HL-60 (cell line): ENCODE results near the gene CRY2.
"Not testable (repeated sequence)": the region's sequence is repeated elsewhere in the genome, so short reads cannot be mapped to it uniquely, and the experiment has no call there.

Source experiments
- DNase-seq, 2 experiments: peaks; one replicate each; pipeline ENCODE4 v3.0.0-alpha.2; 2010 to 2020; ENCODE audit warnings: low read depth in 1 of 2, low spot score in 1 of 2
- H3K27ac ChIP-seq: fragments of 250-450 bp; sonication (Bioruptor Pico); replicated peaks from 2 replicates; pipeline ENCODE4 v1.5.1; 2020; ENCODE audit warnings: mild to moderate bottlenecking, moderate library complexity
- H3K27me3 ChIP-seq: fragments of 250-450 bp; sonication (Bioruptor Pico); 2 replicates; pipeline ENCODE4 v1.5.1; 2021; ENCODE audit warnings: mild to moderate bottlenecking, moderate library complexity; ENCODE audit not compliant: insufficient read depth, poor library complexity, severe bottlenecking
- H3K4me3 ChIP-seq: replicated peaks from 2 replicates; pipeline ENCODE4 v1.5.1; 2011; ENCODE audit warnings: mild to moderate bottlenecking, control low read depth, low read length; ENCODE audit not compliant: insufficient read depth
- CTCF ChIP-seq: IDR thresholded peaks from one replicate; pipeline ENCODE4 v1.5.1; 2011; ENCODE audit warnings: low read length, control low read depth, inconsistent platforms; ENCODE audit not compliant: insufficient read depth
- GABPA ChIP-seq: IDR thresholded peaks from 2 replicates; pipeline ENCODE4 v1.6.1; 2012; ENCODE audit warnings: low read depth
- POLR2AphosphoS5 ChIP-seq: IDR thresholded peaks from 2 replicates; pipeline ENCODE4 v1.6.1; 2012; ENCODE audit warnings: low read depth
- SPI1 ChIP-seq: IDR thresholded peaks from 2 replicates; pipeline ENCODE4 v1.6.1; 2012; ENCODE audit warnings: low read depth, mild to moderate bottlenecking, borderline replicate concordance
- TF ChIP-seq, protein P1 (sequence below): IDR thresholded peaks from 2 replicates; pipeline ENCODE4 v1.6.1; 2012; ENCODE audit warnings: low read depth; ENCODE audit not compliant: insufficient replicate concordance

The CRY2 gene

DNA sequence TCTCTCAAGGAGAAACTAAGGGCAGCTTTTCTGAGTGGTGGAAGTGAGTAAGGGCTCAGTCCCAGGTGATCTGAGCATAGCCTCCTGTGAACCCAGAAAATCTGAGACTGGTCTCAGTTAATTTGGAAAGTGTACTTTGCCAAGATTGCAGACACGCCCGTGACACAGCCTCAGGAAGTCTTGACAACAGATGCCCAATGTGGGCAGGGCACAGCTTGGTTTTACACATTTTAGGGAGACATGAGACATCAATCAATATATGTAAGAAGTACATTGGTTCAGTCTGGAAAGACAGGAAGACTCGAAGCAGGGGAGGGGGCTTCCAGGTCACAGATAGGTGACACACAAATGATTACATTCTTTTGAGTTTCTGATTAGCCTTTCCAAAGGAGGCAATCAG is 13.5 kb upstream of the CRY2 start:
- TF ChIP-seq GABPA (no peak), CTCF (no peak), POLR2AphosphoS5 (no peak), SPI1 (no peak)
- TF ChIP-seq, protein P1, sequence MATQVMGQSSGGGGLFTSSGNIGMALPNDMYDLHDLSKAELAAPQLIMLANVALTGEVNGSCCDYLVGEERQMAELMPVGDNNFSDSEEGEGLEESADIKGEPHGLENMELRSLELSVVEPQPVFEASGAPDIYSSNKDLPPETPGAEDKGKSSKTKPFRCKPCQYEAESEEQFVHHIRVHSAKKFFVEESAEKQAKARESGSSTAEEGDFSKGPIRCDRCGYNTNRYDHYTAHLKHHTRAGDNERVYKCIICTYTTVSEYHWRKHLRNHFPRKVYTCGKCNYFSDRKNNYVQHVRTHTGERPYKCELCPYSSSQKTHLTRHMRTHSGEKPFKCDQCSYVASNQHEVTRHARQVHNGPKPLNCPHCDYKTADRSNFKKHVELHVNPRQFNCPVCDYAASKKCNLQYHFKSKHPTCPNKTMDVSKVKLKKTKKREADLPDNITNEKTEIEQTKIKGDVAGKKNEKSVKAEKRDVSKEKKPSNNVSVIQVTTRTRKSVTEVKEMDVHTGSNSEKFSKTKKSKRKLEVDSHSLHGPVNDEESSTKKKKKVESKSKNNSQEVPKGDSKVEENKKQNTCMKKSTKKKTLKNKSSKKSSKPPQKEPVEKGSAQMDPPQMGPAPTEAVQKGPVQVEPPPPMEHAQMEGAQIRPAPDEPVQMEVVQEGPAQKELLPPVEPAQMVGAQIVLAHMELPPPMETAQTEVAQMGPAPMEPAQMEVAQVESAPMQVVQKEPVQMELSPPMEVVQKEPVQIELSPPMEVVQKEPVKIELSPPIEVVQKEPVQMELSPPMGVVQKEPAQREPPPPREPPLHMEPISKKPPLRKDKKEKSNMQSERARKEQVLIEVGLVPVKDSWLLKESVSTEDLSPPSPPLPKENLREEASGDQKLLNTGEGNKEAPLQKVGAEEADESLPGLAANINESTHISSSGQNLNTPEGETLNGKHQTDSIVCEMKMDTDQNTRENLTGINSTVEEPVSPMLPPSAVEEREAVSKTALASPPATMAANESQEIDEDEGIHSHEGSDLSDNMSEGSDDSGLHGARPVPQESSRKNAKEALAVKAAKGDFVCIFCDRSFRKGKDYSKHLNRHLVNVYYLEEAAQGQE = no peak
- DNase-seq = no peak
- no peaks in the 10 kb centered on the region for H3K27me3 ChIP-seq
- no peak overlapping the region for H3K4me3 ChIP-seq
- no peak overlapping the region for H3K27ac ChIP-seq

DNA sequence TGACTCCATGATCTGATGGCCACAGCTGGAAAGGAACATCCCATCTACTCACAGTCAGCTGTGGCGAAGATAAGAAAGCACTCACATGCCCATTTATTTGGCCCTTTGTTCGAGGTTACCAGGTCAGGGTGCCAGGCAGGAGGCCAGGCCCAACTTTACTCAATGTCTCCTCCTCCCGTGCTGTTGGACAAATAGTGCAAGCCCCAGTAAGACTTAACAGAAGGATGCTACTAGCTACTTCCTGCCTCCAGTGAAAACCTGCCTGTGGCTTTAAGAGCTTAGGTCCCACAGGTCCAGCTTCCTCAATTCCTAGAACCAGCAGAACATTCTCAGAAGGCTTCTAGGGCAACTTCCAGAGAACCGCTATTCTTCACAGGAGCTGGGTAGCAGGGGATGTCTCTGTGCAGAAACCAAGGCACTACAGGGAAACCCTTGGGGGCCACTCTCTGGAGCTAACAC is 12.9 kb upstream of the CRY2 start:
- TF ChIP-seq, protein P1 = no peak
- no peak for TF ChIP-seq CTCF
- no peak for TF ChIP-seq GABPA
- TF ChIP-seq POLR2AphosphoS5 = no peak
- TF ChIP-seq SPI1 = no peak; the same call in 1 of the 2 replicates
- Histone ChIP-seq H3K27me3 (no peaks in the 10 kb centered on the region), H3K4me3 (no peak overlapping the region), H3K27ac (no peak overlapping the region)
- DNase-seq = no peak

DNA sequence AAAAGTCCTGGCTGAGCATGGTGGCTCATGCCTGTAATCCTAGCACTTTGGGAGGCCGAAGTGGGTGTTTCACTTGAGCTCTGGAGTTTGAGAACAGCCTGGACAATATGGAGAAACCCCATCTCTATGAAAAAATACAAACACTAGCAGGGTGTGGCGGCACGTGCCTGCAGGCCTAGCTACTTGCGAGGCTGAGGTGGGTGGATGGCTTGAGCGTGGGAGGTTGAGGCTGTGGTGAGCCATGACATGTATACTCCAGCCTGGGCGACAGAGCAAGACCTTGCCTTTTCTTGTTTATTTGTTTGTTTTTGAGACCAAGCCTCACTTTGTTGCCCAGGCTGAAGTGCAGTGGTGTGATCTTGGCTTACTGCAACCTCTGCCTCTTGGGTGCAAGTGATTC is 8.1 kb upstream of the CRY2 start:
- DNase-seq = no peak
- H3K27ac ChIP-seq = no peak overlapping the region
- no peaks in the 10 kb centered on the region for H3K27me3 ChIP-seq
- no peak overlapping the region for H3K4me3 ChIP-seq
- TF ChIP-seq POLR2AphosphoS5 (no peak), GABPA (no peak), CTCF (no peak), SPI1 (no peak)
- TF ChIP-seq, protein P1 = no peak

DNA sequence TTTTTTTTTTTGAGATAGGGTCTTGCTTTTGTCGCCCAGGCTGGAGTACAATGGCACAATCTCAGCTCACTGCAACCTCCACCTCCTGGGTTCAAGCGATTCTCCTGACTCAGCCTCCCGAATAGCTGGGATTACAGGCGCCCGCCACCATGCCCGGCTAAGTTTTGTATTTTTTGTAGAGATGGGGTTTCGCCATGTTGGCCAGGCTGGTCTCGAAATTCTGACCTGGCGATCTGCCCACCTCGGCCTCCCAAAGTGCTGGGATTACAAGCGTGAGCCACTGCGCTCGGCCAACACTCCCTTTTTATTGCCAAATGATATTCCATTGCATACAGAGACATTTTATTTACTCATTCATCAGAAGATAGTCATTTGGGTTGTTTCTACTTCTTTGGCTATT is 7.0 kb upstream of the CRY2 start:
- not testable (repeated sequence) for DNase-seq, H3K27me3 ChIP-seq, H3K4me3 ChIP-seq, H3K27ac ChIP-seq
